Activated T-cell treated with anti-CD3 and anti-CD28 coated beads, Interleukin-2, amount 50 U/mL, for 4 hours (primary cell): ENCODE data around the gene CAPN2. TPM values are rescaled to one million over a fixed set of nuclear protein-coding genes. Genes with fewer than 3 reads are reported as not detected.

Source experiments
- ATAC-seq, 2 donors: fragments of 200-7000 bp; cut with Tn5 transposase; one replicate each; pipeline ENCODE4 v1.10.0; 2021
- DNase-seq: peaks from one replicate; pipeline ENCODE4 v3.0.0-alpha.2; 2020
- H3K27me3 Mint-ChIP-seq: one replicate; pipeline ENCODE4 v1.8.0; 2021; ENCODE audit warnings: low read depth, mixed read lengths
- H3K36me3 Mint-ChIP-seq: one replicate; pipeline ENCODE4 v1.8.0; 2022; ENCODE audit warnings: mixed read lengths; ENCODE audit not compliant: insufficient read depth
- H3K4me1 Mint-ChIP-seq: one replicate; pipeline ENCODE4 v1.8.0; 2021; ENCODE audit warnings: low read depth, mixed read lengths
- H3K4me3 Mint-ChIP-seq: one replicate; pipeline ENCODE4 v1.8.0; 2021; ENCODE audit warnings: mild to moderate bottlenecking, moderate library complexity, mixed read lengths
- H3K9me3 Mint-ChIP-seq: one replicate; pipeline ENCODE4 v1.8.0; 2021; ENCODE audit warnings: mixed read lengths
- total RNA-seq, 3 donors: library from RNA; stranded (reverse); gene quantifications; one replicate each; pipeline ENCODE4 v1.2.1, GENCODE V29; 2021

Gene CAPN2
- total RNA-seq, 3 donors from 2014 or later = 19.0 to 25.1 (median 19.2) TPM

GRCh38 chr1:223763251-223763650 is 50.9 kb downstream of the CAPN2 start:
- H3K36me3 Mint-ChIP-seq = peaks cover 31% of the 10 kb centered on the region
- H3K9me3 Mint-ChIP-seq = no peaks in the 10 kb centered on the region
- H3K4me3 Mint-ChIP-seq = no peak overlapping the region
- H3K4me1 Mint-ChIP-seq = no peaks in the 10 kb centered on the region
- DNase-seq (no peak), ATAC-seq (no peak)
- no peaks in the 10 kb centered on the region for H3K27me3 Mint-ChIP-seq

GRCh38 chr1:223763881-223764280 is 51.5 kb downstream of the CAPN2 start:
- no peaks in the 10 kb centered on the region for H3K27me3 Mint-ChIP-seq
- peaks cover 32% of the 10 kb centered on the region for H3K36me3 Mint-ChIP-seq
- H3K4me1 Mint-ChIP-seq = no peaks in the 10 kb centered on the region
- no peak overlapping the region for H3K4me3 Mint-ChIP-seq
- ATAC-seq = no peak
- H3K9me3 Mint-ChIP-seq = no peaks in the 10 kb centered on the region
- no peak for DNase-seq

- H3K4me1 Mint-ChIP-seq = no peaks in the 10 kb centered on the region
- peaks cover 37% of the 10 kb centered on the region for H3K36me3 Mint-ChIP-seq
- DNase-seq (no peak), ATAC-seq (peak in 1 of 2 donors; percentile 34)
- no peaks in the 10 kb centered on the region for H3K27me3 Mint-ChIP-seq
- H3K9me3 Mint-ChIP-seq = no peaks in the 10 kb centered on the region
- no peak overlapping the region for H3K4me3 Mint-ChIP-seq
Measured at GRCh38 chr1:223765036-223765718, 52.8 kb downstream of the CAPN2 start.

GRCh38 chr1:223765719-223766340 is 53.5 kb downstream of the CAPN2 start:
- DNase-seq = no peak
- H3K9me3 Mint-ChIP-seq = no peaks in the 10 kb centered on the region
- no peak overlapping the region for H3K4me3 Mint-ChIP-seq
- ATAC-seq = no peak
- no peaks in the 10 kb centered on the region for H3K27me3 Mint-ChIP-seq
- peaks cover 38% of the 10 kb centered on the region for H3K36me3 Mint-ChIP-seq
- no peaks in the 10 kb centered on the region for H3K4me1 Mint-ChIP-seq

DNA sequence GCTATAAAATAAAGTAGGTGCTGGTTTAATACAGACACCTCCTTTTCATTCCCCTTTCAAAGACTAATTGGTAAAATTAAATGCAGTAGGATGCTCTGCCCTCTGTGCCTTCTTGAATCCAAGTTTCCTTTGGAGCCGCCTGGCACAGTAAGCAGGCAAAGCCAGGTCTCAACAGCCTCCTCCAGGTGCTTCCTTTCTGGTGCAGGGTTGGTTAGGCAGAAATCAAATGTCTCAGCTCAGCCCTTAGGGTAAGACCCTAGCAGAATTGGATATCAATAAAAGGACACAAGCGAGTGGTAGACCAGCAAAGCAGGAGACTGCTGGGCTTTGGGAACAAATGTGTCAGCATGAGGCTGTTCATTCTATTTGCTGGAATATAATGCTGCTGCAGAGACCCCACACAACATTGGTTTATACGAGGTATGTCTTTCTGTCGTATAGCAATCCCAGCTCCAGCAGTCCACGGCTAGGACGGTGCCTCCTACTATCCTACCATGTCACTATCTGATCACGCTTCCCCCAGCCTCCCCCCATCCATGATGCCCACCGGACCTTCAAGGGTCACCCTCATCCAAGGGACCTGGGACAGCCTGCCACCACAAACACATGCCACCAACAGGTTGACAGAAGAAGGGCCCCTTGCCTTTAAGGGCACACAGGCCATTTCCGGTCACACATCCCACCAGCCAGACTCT is 58.4 kb downstream of the CAPN2 start:
- DNase-seq = no peak
- no peaks in the 10 kb centered on the region for H3K9me3 Mint-ChIP-seq
- no peak overlapping the region for H3K4me3 Mint-ChIP-seq
- peaks cover 54% of the 10 kb centered on the region for H3K36me3 Mint-ChIP-seq
- H3K27me3 Mint-ChIP-seq = no peaks in the 10 kb centered on the region
- peaks cover 15% of the 10 kb centered on the region for H3K4me1 Mint-ChIP-seq
- no peak for ATAC-seq

DNA sequence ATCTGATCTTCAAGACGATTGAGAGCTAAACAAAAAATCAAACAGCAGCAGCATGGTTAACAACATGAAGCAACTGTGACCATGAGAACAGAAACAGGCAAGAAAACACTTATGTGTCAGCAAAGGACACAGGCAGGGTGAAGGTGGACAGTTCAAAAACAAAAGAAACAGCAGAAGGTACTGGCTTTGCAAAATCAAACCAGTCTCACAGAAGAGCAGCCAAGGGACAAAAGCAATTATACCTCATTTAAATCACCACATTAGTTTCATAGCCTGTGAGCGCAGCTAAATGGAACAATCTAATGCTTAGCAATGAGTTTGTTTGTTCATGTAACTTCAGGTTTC is 59.1 kb downstream of the CAPN2 start:
- Mint-ChIP-seq H3K27me3 (no peaks in the 10 kb centered on the region), H3K4me1 (peaks cover 22% of the 10 kb centered on the region), H3K36me3 (peaks cover 56% of the 10 kb centered on the region), H3K4me3 (no peak overlapping the region), H3K9me3 (no peaks in the 10 kb centered on the region)
- peak in 1 of 2 donors; percentile 9 for ATAC-seq
- DNase-seq = no peak

DNA sequence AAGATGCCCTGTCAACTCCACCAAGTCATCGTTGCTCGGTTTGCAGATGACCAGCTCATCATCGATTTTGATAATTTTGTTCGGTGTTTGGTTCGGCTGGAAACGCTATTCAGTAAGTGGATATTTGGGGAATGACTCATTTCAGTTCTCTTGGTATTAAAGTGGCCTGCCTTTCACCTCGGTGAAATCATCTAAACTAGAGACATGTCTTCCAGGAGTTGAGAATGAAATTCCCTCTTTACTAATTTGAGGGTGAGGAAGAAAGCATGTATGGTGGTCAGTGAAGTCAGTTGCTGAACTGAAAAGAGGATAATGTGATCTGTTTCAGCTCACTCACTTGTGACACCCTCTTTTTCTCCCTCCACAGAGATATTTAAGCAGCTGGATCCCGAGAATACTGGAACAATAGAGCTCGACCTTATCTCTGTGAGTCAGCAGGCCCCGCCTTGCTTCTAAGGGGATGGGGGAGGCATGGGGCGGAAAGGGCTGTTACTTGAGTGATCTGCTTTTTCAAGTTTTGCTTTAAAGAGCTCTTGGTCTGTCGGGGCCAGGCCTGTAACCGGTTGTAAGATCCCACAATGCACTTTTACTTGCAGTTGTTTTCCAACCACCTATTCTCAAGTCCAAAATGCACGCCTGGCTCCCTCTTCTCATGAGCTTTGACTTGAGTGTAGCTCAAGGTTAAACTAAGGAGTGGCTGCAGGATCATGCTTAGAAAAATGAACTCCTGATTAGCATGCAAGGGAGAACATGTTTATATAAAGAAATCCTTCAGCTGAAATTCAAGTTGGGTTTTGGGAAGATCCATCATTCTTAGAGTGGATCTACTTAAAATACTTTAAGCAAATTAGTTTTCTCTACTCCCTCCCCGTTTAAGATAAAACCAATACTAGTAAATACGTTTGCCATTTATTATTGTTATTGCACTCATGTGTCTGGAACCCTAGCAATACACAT is 59.8 kb downstream of the CAPN2 start:
- no peak overlapping the region for H3K4me3 Mint-ChIP-seq
- no peaks in the 10 kb centered on the region for H3K9me3 Mint-ChIP-seq
- no peaks in the 10 kb centered on the region for H3K27me3 Mint-ChIP-seq
- peaks cover 56% of the 10 kb centered on the region for H3K36me3 Mint-ChIP-seq
- peaks cover 27% of the 10 kb centered on the region for H3K4me1 Mint-ChIP-seq
- ATAC-seq = peak in 1 of 2 donors; percentile 15
- no peak for DNase-seq

- no peak overlapping the region for H3K4me3 Mint-ChIP-seq
- H3K27me3 Mint-ChIP-seq = no peaks in the 10 kb centered on the region
- H3K36me3 Mint-ChIP-seq = peaks cover 61% of the 10 kb centered on the region
- no peak for DNase-seq
- ATAC-seq = no peak
- peaks cover 29% of the 10 kb centered on the region for H3K4me1 Mint-ChIP-seq
- H3K9me3 Mint-ChIP-seq = no peaks in the 10 kb centered on the region
Measured at GRCh38 chr1:223772771-223773160, 60.4 kb downstream of the CAPN2 start.

- no peak overlapping the region for H3K4me3 Mint-ChIP-seq
- H3K4me1 Mint-ChIP-seq = peaks cover 29% of the 10 kb centered on the region
- H3K36me3 Mint-ChIP-seq = peaks cover 66% of the 10 kb centered on the region
- ATAC-seq = peak in 1 of 2 donors; percentile 28
- no peak for DNase-seq
- H3K9me3 Mint-ChIP-seq = no peaks in the 10 kb centered on the region
- H3K27me3 Mint-ChIP-seq = no peaks in the 10 kb centered on the region
Measured at GRCh38 chr1:223774134-223774814, 61.9 kb downstream of the CAPN2 start.

DNA sequence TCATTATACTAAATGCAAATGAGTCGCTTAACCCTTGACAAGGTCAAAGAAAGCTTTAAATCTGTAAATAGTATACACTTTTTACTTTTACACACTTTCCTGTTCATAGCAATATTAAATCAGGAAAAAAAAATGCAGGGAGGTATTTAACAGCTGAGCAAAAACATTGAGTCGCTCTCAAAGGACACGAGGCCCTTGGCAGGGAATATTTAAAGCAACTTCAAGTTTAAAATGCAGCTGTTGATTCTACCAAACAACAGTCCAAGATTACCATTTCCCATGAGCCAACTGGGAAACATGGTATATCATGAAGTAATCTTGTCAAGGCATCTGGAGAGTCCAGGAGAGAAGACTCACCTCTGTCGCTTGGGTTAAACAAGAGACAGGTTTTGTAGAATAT is 62.7 kb downstream of the CAPN2 start:
- H3K4me1 Mint-ChIP-seq = peaks cover 29% of the 10 kb centered on the region
- peaks cover 63% of the 10 kb centered on the region for H3K36me3 Mint-ChIP-seq
- H3K9me3 Mint-ChIP-seq = no peaks in the 10 kb centered on the region
- H3K27me3 Mint-ChIP-seq = no peaks in the 10 kb centered on the region
- no peak for ATAC-seq
- no peak for DNase-seq
- no peak overlapping the region for H3K4me3 Mint-ChIP-seq

DNA sequence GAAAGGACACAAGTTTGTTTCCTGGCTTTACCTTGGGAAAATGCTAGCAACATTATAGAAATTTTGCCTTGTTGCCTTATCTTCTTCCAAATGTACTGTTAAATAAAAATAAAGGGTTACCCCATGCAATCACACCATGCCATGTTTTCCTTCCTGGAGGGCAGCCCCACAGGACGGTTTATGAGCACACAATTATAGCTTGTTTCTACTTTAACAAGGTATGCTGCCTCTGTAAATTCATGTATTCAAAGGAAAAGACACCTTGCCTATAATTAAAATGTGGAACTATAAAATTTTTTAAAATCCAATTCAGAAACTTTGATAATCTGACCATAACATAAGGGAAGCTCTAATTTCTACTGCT is 63.4 kb downstream of the CAPN2 start:
- Mint-ChIP-seq H3K9me3 (no peaks in the 10 kb centered on the region), H3K27me3 (no peaks in the 10 kb centered on the region), H3K4me1 (peaks cover 29% of the 10 kb centered on the region), H3K36me3 (peaks cover 65% of the 10 kb centered on the region), H3K4me3 (no peak overlapping the region)
- DNase-seq (no peak), ATAC-seq (no peak)

GRCh38 chr1:223776075-223776814 is 63.9 kb downstream of the CAPN2 start:
- Mint-ChIP-seq H3K9me3 (no peaks in the 10 kb centered on the region), H3K4me3 (no peak overlapping the region), H3K27me3 (no peaks in the 10 kb centered on the region), H3K36me3 (peaks cover 65% of the 10 kb centered on the region), H3K4me1 (peaks cover 29% of the 10 kb centered on the region)
- DNase-seq = peak; percentile 38
- peak; percentile 84 to 86 for ATAC-seq

DNA sequence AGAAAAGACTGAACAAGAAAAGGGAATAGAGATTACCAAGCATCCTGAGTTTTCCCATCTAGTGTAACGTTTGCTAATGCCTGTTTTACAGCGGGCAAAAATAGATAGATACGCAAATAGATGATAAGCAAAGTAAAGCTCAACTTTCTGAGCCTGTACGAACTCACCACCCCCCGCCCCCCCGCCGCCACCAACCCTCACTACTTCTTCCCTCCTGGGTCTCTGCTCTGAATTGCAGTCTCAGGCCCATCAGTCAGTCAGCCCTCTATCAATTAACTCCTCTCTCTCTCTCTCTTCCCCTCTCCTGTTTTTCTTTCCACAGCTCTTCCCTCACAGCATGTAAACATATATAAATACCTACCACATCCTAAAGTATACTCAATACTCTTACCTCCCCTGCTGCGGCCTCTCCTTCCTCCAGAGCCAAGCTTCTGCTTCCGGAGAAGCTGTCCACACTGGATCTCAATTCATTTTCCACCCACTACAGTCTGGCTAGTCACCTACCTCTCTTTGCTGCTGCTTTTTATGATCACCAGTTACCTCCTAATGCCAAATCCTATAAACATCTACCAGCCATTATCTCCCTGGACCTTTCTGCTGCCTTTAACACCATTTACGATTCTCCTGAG is 64.6 kb downstream of the CAPN2 start:
- Mint-ChIP-seq H3K36me3 (peaks cover 60% of the 10 kb centered on the region), H3K27me3 (no peaks in the 10 kb centered on the region), H3K9me3 (no peaks in the 10 kb centered on the region), H3K4me1 (peaks cover 27% of the 10 kb centered on the region), H3K4me3 (no peak overlapping the region)
- ATAC-seq (no peak), DNase-seq (no peak)
